Activated B cell treated with CpG ODN at 0.5 μM for 24 hours (primary cell): ENCODE measurements around the gene PTH1R. TPM values are rescaled to one million over a fixed set of nuclear protein-coding genes. Genes with fewer than 3 reads are reported as not detected.

Experiments used
- ATAC-seq: fragments of 200-7000 bp; cut with Tn5 transposase; one replicate; pipeline ENCODE4 v1.10.0; 2021; ENCODE audit warnings: low read depth, mild to moderate bottlenecking, moderate library complexity
- CTCF ChIA-PET: fragments of 350-600 bp; sonication (Branson Sonifier 250); formaldehyde crosslinking; loops from one replicate; lab custom pipeline; 2021; ENCODE audit warnings: antibody characterized with exemption; lab: Charles Lee
- POLR2A ChIA-PET: fragments of 350-600 bp; sonication (Branson Sonifier 250); formaldehyde crosslinking; loops from one replicate; lab custom pipeline; 2021; ENCODE audit warnings: antibody characterized with exemption; lab: Charles Lee
- DNase-seq: peaks from one replicate; pipeline ENCODE4 v3.0.0; 2022
- H3K27ac Mint-ChIP-seq: one replicate; pipeline ENCODE4 v1.8.0; 2020; ENCODE audit warnings: mixed read lengths
- H3K27me3 Mint-ChIP-seq: one replicate; pipeline ENCODE4 v1.8.0; 2021; ENCODE audit warnings: mixed read lengths
- H3K36me3 Mint-ChIP-seq: one replicate; pipeline ENCODE4 v1.8.0; 2021; ENCODE audit warnings: low read depth, mixed read lengths
- H3K4me1 Mint-ChIP-seq: one replicate; pipeline ENCODE4 v1.8.0; 2021; ENCODE audit warnings: mixed read lengths
- H3K4me3 Mint-ChIP-seq: one replicate; pipeline ENCODE4 v1.8.0; 2020; ENCODE audit warnings: mild to moderate bottlenecking, mixed read lengths
- H3K9me3 Mint-ChIP-seq: one replicate; pipeline ENCODE4 v1.8.0; 2020; ENCODE audit warnings: mixed read lengths
- intact Hi-C: fragments of 100-400 bp; cut with micrococcal nuclease; formaldehyde crosslinking; loops from one replicate; pipeline ENCODE4 v1.15.1; 2024
- total RNA-seq: library from RNA; stranded (reverse); gene quantifications from 2 replicates; pipeline ENCODE4 v1.2.3, GENCODE V29; 2022
- TF ChIP-seq, protein P1 (sequence below): fragments of 200-600 bp; IDR thresholded peaks from one replicate; pipeline ENCODE4 v1.8.0; 2022; ENCODE audit warnings: antibody characterized with exemption, mild to moderate bottlenecking

PTH1R gene
- total RNA-seq, 1 donor from 2014 or later: not detected

DNA sequence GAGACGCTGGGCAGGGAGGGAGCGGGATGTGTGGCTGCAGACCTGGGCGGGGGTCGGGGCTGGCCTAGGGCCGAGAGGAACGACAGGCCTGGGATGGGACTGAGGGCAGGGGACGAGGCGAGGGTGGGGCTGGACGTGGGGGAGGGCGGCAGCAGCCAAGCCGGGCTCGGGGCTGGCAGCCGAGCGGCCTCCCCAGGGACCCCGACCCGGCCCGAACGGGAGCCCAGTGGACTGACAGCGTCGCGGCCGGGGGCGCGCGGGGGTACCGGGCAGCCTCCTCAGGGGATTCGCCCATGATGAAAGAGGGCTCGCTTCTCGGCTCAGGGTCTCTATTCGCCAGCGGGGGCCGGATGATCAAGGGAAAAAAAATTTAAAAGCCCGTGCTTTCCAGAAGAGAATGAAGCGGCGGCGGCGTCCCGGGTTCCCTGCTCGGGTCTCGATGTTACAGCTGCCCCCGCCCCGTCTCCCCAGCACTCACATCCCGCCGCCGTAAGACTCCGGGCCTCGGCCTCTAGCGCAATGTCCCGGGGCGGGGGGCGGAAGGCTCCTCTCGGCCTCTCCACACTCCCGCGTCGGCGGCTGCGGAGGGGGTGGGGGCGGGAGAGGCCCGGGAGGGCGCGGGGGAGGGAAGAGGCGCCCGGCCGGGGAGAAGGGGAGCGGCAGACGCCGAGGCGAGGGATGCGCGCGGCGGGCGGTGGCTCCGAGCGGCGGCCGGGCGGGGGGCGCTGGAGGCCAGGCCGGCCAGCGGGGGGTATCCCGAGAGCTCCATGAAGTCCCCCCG is 4.3 kb downstream of the PTH1R start:
- POLR2A ChIA-PET: no interaction called here
- Mint-ChIP-seq H3K4me1 (peaks cover 12% of the 10 kb centered on the region), H3K9me3 (no peaks in the 10 kb centered on the region), H3K4me3 (peak overlapping the region; percentile 68), H3K27ac (no peak overlapping the region), H3K27me3 (peaks cover 41% of the 10 kb centered on the region), H3K36me3 (no peaks in the 10 kb centered on the region)
- ATAC-seq: peak; percentile 39
- TF ChIP-seq, protein P1, sequence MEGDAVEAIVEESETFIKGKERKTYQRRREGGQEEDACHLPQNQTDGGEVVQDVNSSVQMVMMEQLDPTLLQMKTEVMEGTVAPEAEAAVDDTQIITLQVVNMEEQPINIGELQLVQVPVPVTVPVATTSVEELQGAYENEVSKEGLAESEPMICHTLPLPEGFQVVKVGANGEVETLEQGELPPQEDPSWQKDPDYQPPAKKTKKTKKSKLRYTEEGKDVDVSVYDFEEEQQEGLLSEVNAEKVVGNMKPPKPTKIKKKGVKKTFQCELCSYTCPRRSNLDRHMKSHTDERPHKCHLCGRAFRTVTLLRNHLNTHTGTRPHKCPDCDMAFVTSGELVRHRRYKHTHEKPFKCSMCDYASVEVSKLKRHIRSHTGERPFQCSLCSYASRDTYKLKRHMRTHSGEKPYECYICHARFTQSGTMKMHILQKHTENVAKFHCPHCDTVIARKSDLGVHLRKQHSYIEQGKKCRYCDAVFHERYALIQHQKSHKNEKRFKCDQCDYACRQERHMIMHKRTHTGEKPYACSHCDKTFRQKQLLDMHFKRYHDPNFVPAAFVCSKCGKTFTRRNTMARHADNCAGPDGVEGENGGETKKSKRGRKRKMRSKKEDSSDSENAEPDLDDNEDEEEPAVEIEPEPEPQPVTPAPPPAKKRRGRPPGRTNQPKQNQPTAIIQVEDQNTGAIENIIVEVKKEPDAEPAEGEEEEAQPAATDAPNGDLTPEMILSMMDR: no peak
- CTCF ChIA-PET: no interaction called here
- intact Hi-C loops: no loop called here
- peak; percentile 31 for DNase-seq

GRCh38 chr3:46882377-46883053 is 5.0 kb downstream of the PTH1R start:
- no peaks in the 10 kb centered on the region for H3K36me3 Mint-ChIP-seq

DNA sequence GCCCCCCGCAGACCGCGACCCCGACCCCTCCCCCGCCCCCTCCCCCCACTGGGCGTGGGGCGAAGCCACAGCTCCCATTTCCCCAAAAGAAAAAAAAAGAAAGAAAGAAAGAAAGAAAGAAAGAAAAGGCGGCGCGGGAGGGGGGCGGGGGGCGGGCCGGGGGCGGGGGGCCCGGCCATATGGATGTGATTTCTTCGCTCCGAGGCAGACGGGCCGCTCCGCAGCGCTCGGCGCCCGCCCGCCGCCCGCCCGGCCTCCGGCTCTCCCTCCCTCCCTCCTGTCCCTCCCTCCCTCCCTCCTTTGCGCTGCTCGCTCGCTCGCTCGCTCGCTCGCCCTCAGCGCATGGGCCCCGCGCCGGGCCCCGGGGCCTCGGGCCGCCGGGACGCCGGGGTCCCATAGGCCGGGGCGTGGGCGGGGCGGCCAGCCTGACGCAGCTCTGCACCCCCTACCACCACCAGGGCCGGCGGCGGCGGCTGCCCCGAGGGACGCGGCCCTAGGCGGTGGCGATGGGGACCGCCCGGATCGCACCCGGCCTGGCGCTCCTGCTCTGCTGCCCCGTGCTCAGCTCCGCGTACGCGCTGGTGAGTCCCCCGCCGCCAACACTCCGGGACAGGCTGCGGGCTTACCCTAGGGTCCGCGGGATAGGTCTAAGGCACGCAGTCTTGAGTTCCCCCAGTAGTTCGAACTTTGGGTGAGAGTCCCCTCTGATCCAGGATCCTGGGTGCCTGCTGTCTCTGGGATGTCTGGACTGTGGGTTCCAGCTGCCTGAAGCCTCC is 5.7 kb downstream of the PTH1R start:
- ATAC-seq: peak; percentile 60
- ChIA-PET POLR2A (no interaction called here), CTCF (no interaction called here)
- H3K4me3 Mint-ChIP-seq: peak overlapping the region; percentile 77
- TF ChIP-seq, protein P1: no peak
- no peaks in the 10 kb centered on the region for H3K9me3 Mint-ChIP-seq
- H3K27me3 Mint-ChIP-seq: peaks cover 41% of the 10 kb centered on the region
- H3K36me3 Mint-ChIP-seq: no peaks in the 10 kb centered on the region
- H3K27ac Mint-ChIP-seq: no peak overlapping the region
- H3K4me1 Mint-ChIP-seq: peaks cover 12% of the 10 kb centered on the region
- DNase-seq: peak; percentile 26
- intact Hi-C loops: no loop called here

More at GRCh38 chr3:46882377-46883053, 5.0 kb downstream of the PTH1R start:
- H3K4me1 Mint-ChIP-seq: peaks cover 12% of the 10 kb centered on the region
- TF ChIP-seq, protein P1: no peak
- POLR2A ChIA-PET: no interaction called here
- DNase-seq (no peak), ATAC-seq (peak; percentile 39)
- CTCF ChIA-PET: no interaction called here
- peak overlapping the region; percentile 77 for H3K4me3 Mint-ChIP-seq
- intact Hi-C loops: no loop called here
- H3K9me3 Mint-ChIP-seq: no peaks in the 10 kb centered on the region
- H3K27ac Mint-ChIP-seq: no peak overlapping the region
- H3K27me3 Mint-ChIP-seq: peaks cover 41% of the 10 kb centered on the region

DNA sequence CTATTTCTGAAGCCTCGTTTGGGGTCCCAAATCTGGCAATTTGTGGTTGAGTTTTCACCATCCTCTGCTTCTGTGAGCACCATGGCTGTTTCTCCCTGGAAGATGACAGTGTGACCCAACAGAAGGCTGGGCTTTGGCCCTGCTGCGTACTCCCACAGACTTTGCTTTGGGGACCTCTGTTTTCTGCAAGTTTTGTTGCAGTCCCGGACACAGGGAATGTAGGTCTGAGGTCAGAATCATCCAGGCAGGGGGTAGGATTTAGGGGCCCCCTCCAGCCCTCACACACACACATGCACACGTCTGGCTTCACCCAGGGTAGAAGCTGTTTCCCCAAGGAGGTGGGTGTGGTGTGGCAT is 6.3 kb downstream of the PTH1R start:
- no peak for DNase-seq
- intact Hi-C loops: no loop called here
- Mint-ChIP-seq H3K27me3 (peaks cover 41% of the 10 kb centered on the region), H3K4me1 (peaks cover 12% of the 10 kb centered on the region), H3K36me3 (no peaks in the 10 kb centered on the region), H3K27ac (no peak overlapping the region), H3K4me3 (peak overlapping the region; percentile 67), H3K9me3 (no peaks in the 10 kb centered on the region)
- ATAC-seq: no peak
- ChIA-PET POLR2A (no interaction called here), CTCF (no interaction called here)
- TF ChIP-seq, protein P1: no peak

DNA sequence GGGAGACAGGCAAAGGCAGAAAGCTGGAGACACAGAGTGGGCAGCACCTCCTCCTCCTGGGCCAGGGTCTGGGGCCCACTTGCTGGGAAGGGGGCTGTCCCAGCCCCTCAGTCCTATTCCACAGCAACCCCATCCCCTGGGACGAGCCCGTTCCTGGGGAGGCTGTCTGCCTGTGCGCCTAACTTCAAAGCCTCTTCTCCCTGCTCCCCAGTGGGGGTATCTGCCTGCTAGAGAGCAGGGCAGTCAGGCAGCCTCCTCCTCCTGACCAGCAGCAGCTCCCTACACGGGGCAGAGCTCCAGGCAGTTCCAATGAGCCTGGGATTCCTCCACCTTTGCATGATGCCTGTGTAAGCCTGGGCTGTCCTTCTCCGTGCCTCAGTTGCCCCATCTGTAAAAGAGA is 6.9 kb downstream of the PTH1R start:
- no peak overlapping the region for H3K4me3 Mint-ChIP-seq
- peaks cover 12% of the 10 kb centered on the region for H3K4me1 Mint-ChIP-seq
- TF ChIP-seq, protein P1: no peak
- no peaks in the 10 kb centered on the region for H3K36me3 Mint-ChIP-seq
- H3K9me3 Mint-ChIP-seq: no peaks in the 10 kb centered on the region
- intact Hi-C loops: no loop called here
- no peak overlapping the region for H3K27ac Mint-ChIP-seq
- peaks cover 41% of the 10 kb centered on the region for H3K27me3 Mint-ChIP-seq
- POLR2A ChIA-PET: no interaction called here
- CTCF ChIA-PET: interaction anchor here (1.0 kb wide), 1 partner anchor 179 kb away, joined by 3 read pairs; no protein-coding TSS in a partner anchor
- DNase-seq: no peak
- no peak for ATAC-seq
